Skeletal muscle satellite cell (primary cell): Measurements from ENCODE around the gene RASL10B.
A peak's percentile ranks its signal among the peaks of the same experiment; 100 is the strongest.

Source experiments
- H3K27me3 ChIP-seq: 2 replicates; pipeline ENCODE4 v1.7.0; 2013; ENCODE audit warnings: low read length; ENCODE audit not compliant: control insufficient read depth, insufficient read depth
- H3K36me3 ChIP-seq: 2 replicates; pipeline ENCODE4 v1.7.0; 2013; ENCODE audit warnings: mild to moderate bottlenecking, control low read depth, low read length; ENCODE audit not compliant: insufficient read depth
- H3K4me1 ChIP-seq: 2 replicates; pipeline ENCODE4 v1.7.0; 2013; ENCODE audit warnings: low read length; ENCODE audit not compliant: control insufficient read depth, insufficient read depth
- H3K4me2 ChIP-seq: 2 replicates; pipeline ENCODE4 v1.7.0; 2013; ENCODE audit warnings: mild to moderate bottlenecking, low read length
- H3K4me3 ChIP-seq: 2 replicates; pipeline ENCODE4 v1.7.0; 2013; ENCODE audit warnings: low read length
- H3K9ac ChIP-seq: 2 replicates; pipeline ENCODE4 v1.7.0; 2013; ENCODE audit warnings: mild to moderate bottlenecking, low read depth, low read length, moderate library complexity
- H3K9me3 ChIP-seq: replicated peaks from 2 replicates; pipeline ENCODE4 v1.7.0; 2013; ENCODE audit warnings: mild to moderate bottlenecking, control low read depth, low read length

RASL10B gene

GRCh38 chr17:35733366-35733765 lies 1.9 kb downstream of the RASL10B start:
- Histone ChIP-seq H3K4me1 (peaks cover 10% of the 10 kb centered on the region), H3K36me3 (peaks cover under 1% of the 10 kb centered on the region), H3K27me3 (peaks cover 9% of the 10 kb centered on the region), H3K4me3 (no peak overlapping the region), H3K4me2 (no peak overlapping the region), H3K9me3 (no peaks in the 10 kb centered on the region), H3K9ac (no peak overlapping the region)

DNA sequence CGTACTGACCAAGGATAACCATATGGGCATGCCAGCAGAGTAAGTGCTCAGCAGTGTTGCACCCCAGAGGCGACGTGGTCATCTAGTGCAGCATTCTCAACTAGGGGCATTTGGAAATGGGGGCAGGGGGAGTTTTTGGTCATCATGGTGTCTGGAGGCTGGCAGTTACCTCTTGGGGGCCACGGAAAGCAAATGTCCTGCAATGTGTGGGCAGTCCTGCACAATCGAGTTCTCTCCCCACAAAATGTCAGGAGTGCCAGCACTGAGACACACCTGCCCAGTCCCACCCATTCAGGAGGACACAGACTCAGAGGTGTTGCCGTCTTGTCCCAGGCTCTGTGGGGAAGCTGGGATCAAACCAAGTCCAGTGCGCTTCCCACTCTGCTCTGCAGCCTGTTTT lies 3.0 kb downstream of the RASL10B start:
- Histone ChIP-seq H3K9ac (no peak overlapping the region), H3K4me3 (no peak overlapping the region), H3K9me3 (no peaks in the 10 kb centered on the region), H3K4me1 (peaks cover 10% of the 10 kb centered on the region), H3K4me2 (no peak overlapping the region), H3K27me3 (peaks cover 19% of the 10 kb centered on the region), H3K36me3 (no peaks in the 10 kb centered on the region)

GRCh38 chr17:35735036-35735805 lies 3.8 kb downstream of the RASL10B start:
- no peaks in the 10 kb centered on the region for H3K9me3 ChIP-seq
- H3K4me2 ChIP-seq, result no peak overlapping the region
- no peak overlapping the region for H3K9ac ChIP-seq
- H3K4me1 ChIP-seq, result peaks cover 10% of the 10 kb centered on the region
- H3K27me3 ChIP-seq, result peaks cover 28% of the 10 kb centered on the region
- no peaks in the 10 kb centered on the region for H3K36me3 ChIP-seq
- H3K4me3 ChIP-seq, result no peak overlapping the region

GRCh38 chr17:35736236-35736635 lies 4.8 kb downstream of the RASL10B start:
- H3K4me3 ChIP-seq, result no peak overlapping the region
- H3K9me3 ChIP-seq, result no peaks in the 10 kb centered on the region
- H3K4me1 ChIP-seq, result peaks cover 9% of the 10 kb centered on the region
- no peaks in the 10 kb centered on the region for H3K36me3 ChIP-seq
- H3K9ac ChIP-seq, result no peak overlapping the region
- H3K4me2 ChIP-seq, result no peak overlapping the region
- H3K27me3 ChIP-seq, result peaks cover 37% of the 10 kb centered on the region

- Histone ChIP-seq H3K36me3 (no peaks in the 10 kb centered on the region), H3K9ac (no peak overlapping the region), H3K27me3 (peaks cover 52% of the 10 kb centered on the region), H3K9me3 (no peaks in the 10 kb centered on the region), H3K4me2 (no peak overlapping the region), H3K4me1 (peaks cover 4% of the 10 kb centered on the region), H3K4me3 (no peak overlapping the region)
These were observed 7.2 kb downstream of the RASL10B start for GRCh38 chr17:35738519-35739133.

GRCh38 chr17:35740216-35740615 lies 8.8 kb downstream of the RASL10B start:
- H3K4me3 ChIP-seq, result no peak overlapping the region
- no peaks in the 10 kb centered on the region for H3K9me3 ChIP-seq
- no peak overlapping the region for H3K9ac ChIP-seq
- no peak overlapping the region for H3K4me2 ChIP-seq
- peaks cover 62% of the 10 kb centered on the region for H3K27me3 ChIP-seq
- peaks cover 4% of the 10 kb centered on the region for H3K4me1 ChIP-seq
- no peaks in the 10 kb centered on the region for H3K36me3 ChIP-seq

DNA sequence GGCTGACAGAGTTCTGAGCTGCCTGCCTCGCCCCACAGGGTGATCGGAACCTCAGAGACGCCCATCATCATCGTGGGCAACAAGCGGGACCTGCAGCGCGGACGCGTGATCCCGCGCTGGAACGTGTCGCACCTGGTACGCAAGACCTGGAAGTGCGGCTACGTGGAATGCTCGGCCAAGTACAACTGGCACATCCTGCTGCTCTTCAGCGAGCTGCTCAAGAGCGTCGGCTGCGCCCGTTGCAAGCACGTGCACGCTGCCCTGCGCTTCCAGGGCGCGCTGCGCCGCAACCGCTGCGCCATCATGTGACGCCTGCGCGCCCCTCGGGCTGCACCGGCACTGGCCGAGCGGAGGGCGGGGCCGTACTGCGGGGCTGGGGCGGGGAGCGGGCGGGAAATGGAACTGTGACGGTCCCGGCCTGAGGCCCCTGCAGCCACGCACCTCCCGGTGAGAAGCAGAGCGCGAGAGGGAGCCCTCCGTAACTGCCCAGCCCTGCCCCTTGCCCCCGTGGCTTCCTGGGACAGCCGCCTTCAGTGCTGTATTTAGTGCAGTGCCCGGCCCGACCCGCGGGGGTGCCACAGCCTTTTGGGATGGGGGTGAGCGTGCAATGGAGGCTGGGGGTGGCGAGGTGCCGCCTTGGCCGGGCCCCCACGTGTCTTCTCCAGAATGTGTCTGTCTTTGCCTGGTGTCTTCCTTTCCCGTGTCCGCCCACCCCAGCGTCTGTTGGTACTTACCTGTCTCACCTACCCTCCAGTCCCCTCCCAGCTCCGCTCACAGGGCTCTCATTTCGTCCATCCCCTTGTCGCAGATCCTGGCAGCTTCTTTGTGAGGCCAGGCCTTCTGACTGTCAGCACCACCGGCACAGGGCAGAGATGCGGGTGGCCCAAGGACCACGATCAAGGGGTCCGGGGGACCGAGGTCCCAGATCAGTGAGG lies 9.8 kb downstream of the RASL10B start:
- Histone ChIP-seq H3K4me2 (peak overlapping the region; percentile 2), H3K9me3 (no peaks in the 10 kb centered on the region), H3K4me3 (no peak overlapping the region), H3K4me1 (peaks cover 4% of the 10 kb centered on the region), H3K27me3 (peaks cover 72% of the 10 kb centered on the region), H3K36me3 (no peaks in the 10 kb centered on the region), H3K9ac (no peak overlapping the region)

GRCh38 chr17:35742496-35742895 lies 11.1 kb downstream of the RASL10B start:
- peaks cover 4% of the 10 kb centered on the region for H3K4me1 ChIP-seq
- H3K9me3 ChIP-seq, result no peaks in the 10 kb centered on the region
- H3K9ac ChIP-seq, result no peak overlapping the region
- H3K4me2 ChIP-seq, result no peak overlapping the region
- H3K36me3 ChIP-seq, result no peaks in the 10 kb centered on the region
- peaks cover 72% of the 10 kb centered on the region for H3K27me3 ChIP-seq
- H3K4me3 ChIP-seq, result no peak overlapping the region

DNA sequence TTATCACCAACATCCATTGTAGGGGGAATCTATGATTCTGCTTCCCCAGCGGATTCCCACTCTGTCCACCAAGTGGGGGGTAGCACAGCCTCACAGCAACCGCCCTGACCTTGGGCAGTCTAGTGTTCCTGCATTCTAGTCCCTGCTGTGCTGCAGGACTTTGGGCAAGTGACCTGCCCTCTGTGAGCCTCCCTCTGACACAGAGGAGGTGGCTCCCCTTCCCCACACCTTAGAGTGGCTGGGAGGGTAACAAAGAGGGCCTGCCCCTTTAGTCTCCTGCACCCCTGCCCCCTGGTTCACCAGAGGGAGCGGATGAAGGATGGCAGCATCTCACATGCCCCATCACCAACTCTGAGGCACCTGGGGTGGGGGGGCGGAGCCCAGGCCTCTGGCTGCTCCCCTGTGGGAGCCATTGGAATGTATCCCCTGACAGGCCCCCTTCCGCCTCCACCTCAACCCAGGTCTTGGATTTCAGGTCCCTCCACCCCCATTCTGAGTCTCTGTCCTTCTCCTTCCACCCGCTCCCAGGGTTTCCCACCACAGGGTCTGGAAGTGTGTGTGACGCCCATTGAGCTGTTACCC lies 11.5 kb downstream of the RASL10B start:
- peaks cover 72% of the 10 kb centered on the region for H3K27me3 ChIP-seq

DNA sequence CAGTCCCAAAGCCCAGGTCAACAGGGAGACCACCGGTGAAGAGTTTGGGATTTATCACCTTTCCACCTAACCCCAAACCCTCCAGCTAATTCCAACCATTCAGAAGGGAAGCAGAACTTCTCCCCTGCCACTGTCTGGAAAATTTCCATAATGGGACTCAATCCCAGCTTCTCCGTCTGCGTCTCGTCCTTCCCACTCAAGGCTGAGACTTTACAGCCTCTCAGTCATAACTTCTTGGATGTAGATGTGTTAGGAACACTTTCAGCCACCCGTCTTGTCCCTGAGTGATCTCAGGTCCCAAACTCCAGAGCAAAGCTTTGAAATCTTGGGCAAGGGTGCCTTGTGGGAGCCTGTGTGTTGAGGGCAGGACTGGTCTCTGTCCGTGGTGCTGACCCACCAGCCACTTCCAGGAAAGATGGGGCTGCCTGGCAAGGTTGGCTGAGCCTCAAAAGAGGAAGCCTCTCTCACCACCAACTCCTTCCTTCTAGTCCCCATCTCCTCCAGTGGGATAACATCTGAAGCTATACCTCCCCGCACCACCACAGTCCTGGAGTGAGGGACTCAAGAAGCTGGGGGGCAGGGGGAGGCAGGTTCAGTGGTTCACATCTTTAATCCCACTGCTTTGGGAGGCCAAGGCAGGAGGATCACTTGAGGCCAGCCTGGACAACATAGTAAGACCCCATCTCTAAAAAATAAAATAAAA lies 12.3 kb downstream of the RASL10B start:
- H3K36me3 ChIP-seq, result no peaks in the 10 kb centered on the region
- H3K9ac ChIP-seq, result no peak overlapping the region
- H3K4me2 ChIP-seq, result no peak overlapping the region
- H3K9me3 ChIP-seq, result no peaks in the 10 kb centered on the region
- peaks cover 4% of the 10 kb centered on the region for H3K4me1 ChIP-seq
- peaks cover 72% of the 10 kb centered on the region for H3K27me3 ChIP-seq
- no peak overlapping the region for H3K4me3 ChIP-seq

More for the DNA sequence above, 11.5 kb downstream of the RASL10B start:
- no peak overlapping the region for H3K4me3 ChIP-seq
- H3K36me3 ChIP-seq, result no peaks in the 10 kb centered on the region
- no peak overlapping the region for H3K9ac ChIP-seq
- H3K9me3 ChIP-seq, result no peaks in the 10 kb centered on the region
- H3K4me2 ChIP-seq, result no peak overlapping the region
- H3K4me1 ChIP-seq, result peaks cover 4% of the 10 kb centered on the region
